ENCODE data around the gene LY6G6D.

- TF ChIP-seq, protein P1, sequence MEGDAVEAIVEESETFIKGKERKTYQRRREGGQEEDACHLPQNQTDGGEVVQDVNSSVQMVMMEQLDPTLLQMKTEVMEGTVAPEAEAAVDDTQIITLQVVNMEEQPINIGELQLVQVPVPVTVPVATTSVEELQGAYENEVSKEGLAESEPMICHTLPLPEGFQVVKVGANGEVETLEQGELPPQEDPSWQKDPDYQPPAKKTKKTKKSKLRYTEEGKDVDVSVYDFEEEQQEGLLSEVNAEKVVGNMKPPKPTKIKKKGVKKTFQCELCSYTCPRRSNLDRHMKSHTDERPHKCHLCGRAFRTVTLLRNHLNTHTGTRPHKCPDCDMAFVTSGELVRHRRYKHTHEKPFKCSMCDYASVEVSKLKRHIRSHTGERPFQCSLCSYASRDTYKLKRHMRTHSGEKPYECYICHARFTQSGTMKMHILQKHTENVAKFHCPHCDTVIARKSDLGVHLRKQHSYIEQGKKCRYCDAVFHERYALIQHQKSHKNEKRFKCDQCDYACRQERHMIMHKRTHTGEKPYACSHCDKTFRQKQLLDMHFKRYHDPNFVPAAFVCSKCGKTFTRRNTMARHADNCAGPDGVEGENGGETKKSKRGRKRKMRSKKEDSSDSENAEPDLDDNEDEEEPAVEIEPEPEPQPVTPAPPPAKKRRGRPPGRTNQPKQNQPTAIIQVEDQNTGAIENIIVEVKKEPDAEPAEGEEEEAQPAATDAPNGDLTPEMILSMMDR (IDR thresholded peaks at IDR 0.05; ENCODE audit: low read depth, low read length, missing input control): no peak
- TF ChIP-seq, protein P2, sequence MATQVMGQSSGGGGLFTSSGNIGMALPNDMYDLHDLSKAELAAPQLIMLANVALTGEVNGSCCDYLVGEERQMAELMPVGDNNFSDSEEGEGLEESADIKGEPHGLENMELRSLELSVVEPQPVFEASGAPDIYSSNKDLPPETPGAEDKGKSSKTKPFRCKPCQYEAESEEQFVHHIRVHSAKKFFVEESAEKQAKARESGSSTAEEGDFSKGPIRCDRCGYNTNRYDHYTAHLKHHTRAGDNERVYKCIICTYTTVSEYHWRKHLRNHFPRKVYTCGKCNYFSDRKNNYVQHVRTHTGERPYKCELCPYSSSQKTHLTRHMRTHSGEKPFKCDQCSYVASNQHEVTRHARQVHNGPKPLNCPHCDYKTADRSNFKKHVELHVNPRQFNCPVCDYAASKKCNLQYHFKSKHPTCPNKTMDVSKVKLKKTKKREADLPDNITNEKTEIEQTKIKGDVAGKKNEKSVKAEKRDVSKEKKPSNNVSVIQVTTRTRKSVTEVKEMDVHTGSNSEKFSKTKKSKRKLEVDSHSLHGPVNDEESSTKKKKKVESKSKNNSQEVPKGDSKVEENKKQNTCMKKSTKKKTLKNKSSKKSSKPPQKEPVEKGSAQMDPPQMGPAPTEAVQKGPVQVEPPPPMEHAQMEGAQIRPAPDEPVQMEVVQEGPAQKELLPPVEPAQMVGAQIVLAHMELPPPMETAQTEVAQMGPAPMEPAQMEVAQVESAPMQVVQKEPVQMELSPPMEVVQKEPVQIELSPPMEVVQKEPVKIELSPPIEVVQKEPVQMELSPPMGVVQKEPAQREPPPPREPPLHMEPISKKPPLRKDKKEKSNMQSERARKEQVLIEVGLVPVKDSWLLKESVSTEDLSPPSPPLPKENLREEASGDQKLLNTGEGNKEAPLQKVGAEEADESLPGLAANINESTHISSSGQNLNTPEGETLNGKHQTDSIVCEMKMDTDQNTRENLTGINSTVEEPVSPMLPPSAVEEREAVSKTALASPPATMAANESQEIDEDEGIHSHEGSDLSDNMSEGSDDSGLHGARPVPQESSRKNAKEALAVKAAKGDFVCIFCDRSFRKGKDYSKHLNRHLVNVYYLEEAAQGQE (IDR thresholded peaks at IDR 0.05): no peak
- TF ChIP-seq ZBTB33 (IDR thresholded peaks at IDR 0.05) (no peak), YY1 (IDR thresholded peaks at IDR 0.05) (no peak), GABPA (IDR thresholded peaks at IDR 0.05 in 1 of 2, conservative IDR thresholded peaks at IDR 0.05 in 1 of 2) (no peak), TAF1 (conservative IDR thresholded peaks at IDR 0.05) (no peak), SP1 (IDR thresholded peaks at IDR 0.05) (no peak), MAX (IDR thresholded peaks at IDR 0.05) (no peak)
Measured at GRCh38 chr6:31692353-31692752, 22.8 kb upstream of the LY6G6D start.
